ENCODE data around the gene ZKSCAN8. TPM values are rescaled to one million over a fixed set of nuclear protein-coding genes. Genes with fewer than 3 reads are reported as not detected.

Gene ZKSCAN8
- polyA plus RNA-seq, 1 donor from 2014 or later, result 17.2 TPM

DNA sequence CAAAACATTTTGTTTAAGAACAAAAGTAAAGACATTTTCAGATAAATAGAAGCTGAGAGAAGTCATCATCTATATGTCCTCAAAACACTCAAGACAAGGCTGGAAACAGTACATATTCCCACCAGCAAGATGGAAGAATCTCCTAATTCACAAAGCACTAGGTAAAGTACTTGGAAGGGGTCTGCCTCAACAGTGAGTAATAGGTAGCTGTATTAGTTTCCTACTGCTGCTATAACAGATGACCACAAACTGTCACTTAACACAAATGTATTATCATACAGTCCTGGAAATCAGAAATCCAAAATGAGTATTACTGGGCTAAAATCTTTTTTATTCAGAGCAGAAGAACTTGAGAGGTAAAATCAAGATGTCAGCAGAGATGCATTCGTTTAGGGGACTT, 40.6 kb downstream of the ZKSCAN8 start:
- H3K36me3 ChIP-seq (ENCODE audit: insufficient read depth, low read length), result no peaks in the 10 kb centered on the region
- H3K79me2 ChIP-seq (replicated peaks; ENCODE audit: insufficient read depth, low read length), result no peaks in the 10 kb centered on the region
- H3F3A ChIP-seq (ENCODE audit: insufficient read depth, low read length, poor library complexity, severe bottlenecking), result no peaks in the 10 kb centered on the region
- no peak overlapping the region for H3K4me3 ChIP-seq (ENCODE audit: low read length)
- H3K9ac ChIP-seq (ENCODE audit: low read length), result no peak overlapping the region
- no peak overlapping the region for H3K4me2 ChIP-seq (ENCODE audit: low read length)
- H3K9me3 ChIP-seq (ENCODE audit: low read length), result no peaks in the 10 kb centered on the region
- H3K9me2 ChIP-seq (ENCODE audit: insufficient read depth, low read length), result no peaks in the 10 kb centered on the region
- no peaks in the 10 kb centered on the region for H3K27me3 ChIP-seq (ENCODE audit: insufficient read depth, low read depth, low read length)
- H2AFZ ChIP-seq (ENCODE audit: low read depth, low read length), result no peak overlapping the region
- H3K27ac ChIP-seq (ENCODE audit: low read length), result no peak overlapping the region
- no peaks in the 10 kb centered on the region for H4K20me1 ChIP-seq (ENCODE audit: insufficient read depth)
- TF ChIP-seq RAD21 (conservative IDR thresholded peaks at IDR 0.05) (no peak), EP300 (conservative IDR thresholded peaks at IDR 0.05; ENCODE audit: poor library complexity, severe bottlenecking) (no peak), MXI1 (conservative IDR thresholded peaks at IDR 0.05; ENCODE audit: poor library complexity, severe bottlenecking) (no peak), EZH2 (IDR thresholded peaks at IDR 0.05; ENCODE audit: borderline replicate concordance, insufficient read depth, low read length, poor library complexity, severe bottlenecking) (no peak), CTCF (IDR thresholded peaks at IDR 0.05; ENCODE audit: poor library complexity, severe bottlenecking) (no peak), POLR2AphosphoS5 (IDR thresholded peaks at IDR 0.05) (no peak), TAF1 (IDR thresholded peaks at IDR 0.05; ENCODE audit: low read depth) (no peak), SMC3 (conservative IDR thresholded peaks at IDR 0.05; ENCODE audit: poor library complexity) (no peak)
- TF ChIP-seq, protein P1, sequence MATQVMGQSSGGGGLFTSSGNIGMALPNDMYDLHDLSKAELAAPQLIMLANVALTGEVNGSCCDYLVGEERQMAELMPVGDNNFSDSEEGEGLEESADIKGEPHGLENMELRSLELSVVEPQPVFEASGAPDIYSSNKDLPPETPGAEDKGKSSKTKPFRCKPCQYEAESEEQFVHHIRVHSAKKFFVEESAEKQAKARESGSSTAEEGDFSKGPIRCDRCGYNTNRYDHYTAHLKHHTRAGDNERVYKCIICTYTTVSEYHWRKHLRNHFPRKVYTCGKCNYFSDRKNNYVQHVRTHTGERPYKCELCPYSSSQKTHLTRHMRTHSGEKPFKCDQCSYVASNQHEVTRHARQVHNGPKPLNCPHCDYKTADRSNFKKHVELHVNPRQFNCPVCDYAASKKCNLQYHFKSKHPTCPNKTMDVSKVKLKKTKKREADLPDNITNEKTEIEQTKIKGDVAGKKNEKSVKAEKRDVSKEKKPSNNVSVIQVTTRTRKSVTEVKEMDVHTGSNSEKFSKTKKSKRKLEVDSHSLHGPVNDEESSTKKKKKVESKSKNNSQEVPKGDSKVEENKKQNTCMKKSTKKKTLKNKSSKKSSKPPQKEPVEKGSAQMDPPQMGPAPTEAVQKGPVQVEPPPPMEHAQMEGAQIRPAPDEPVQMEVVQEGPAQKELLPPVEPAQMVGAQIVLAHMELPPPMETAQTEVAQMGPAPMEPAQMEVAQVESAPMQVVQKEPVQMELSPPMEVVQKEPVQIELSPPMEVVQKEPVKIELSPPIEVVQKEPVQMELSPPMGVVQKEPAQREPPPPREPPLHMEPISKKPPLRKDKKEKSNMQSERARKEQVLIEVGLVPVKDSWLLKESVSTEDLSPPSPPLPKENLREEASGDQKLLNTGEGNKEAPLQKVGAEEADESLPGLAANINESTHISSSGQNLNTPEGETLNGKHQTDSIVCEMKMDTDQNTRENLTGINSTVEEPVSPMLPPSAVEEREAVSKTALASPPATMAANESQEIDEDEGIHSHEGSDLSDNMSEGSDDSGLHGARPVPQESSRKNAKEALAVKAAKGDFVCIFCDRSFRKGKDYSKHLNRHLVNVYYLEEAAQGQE (IDR thresholded peaks at IDR 0.05; ENCODE audit: borderline replicate concordance), result no peak

DNA sequence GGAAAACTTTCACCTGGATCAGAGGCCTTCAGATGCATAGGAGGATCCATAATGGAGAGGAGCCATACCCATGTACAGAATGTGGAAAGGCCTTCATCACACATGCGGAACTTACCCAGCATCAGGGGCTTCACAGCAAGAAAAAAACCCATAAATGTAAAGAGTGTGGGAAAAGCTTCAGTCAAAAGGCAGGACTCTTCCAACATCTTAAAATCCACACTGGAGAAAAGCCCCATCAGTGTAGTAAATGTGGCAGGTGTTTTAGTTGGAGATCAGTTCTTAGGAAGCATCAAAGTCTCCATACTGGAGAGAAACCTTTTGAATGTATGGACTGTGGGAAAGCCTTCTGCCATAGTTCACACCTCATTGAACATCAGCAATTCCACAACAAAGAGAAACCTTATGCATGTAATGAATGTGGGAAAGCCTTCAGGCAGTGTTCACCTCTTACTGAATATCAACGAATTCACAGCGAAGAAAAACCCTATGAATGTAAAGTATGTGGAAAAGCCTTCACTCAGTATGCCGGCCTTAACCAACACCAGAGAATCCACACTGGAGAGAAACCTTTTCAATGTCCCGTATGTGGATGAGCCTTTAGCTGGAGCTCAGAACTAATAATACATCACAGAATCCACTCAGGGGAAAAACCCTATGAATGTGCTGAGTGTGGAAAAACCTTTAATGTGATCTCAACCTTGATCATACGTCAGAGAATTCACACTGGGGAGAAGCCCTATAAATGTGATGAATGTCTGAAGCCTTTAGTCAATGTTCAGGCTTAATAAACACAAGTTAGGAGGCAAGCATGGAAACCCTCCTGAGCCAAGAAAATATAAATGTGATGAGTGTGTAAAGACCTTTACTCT, 46.7 kb downstream of the ZKSCAN8 start:
- Histone ChIP-seq H3K27me3 (ENCODE audit: insufficient read depth, low read depth, low read length) (no peaks in the 10 kb centered on the region), H3K27ac (ENCODE audit: low read length) (no peak overlapping the region), H3K9ac (ENCODE audit: low read length) (no peak overlapping the region), H3K9me3 (ENCODE audit: low read length) (no peaks in the 10 kb centered on the region), H4K20me1 (ENCODE audit: insufficient read depth) (no peaks in the 10 kb centered on the region), H3K4me2 (ENCODE audit: low read length) (no peak overlapping the region), H3K4me3 (ENCODE audit: low read length) (no peak overlapping the region), H2AFZ (ENCODE audit: low read depth, low read length) (no peak overlapping the region), H3F3A (ENCODE audit: insufficient read depth, low read length, poor library complexity, severe bottlenecking) (no peaks in the 10 kb centered on the region), H3K9me2 (ENCODE audit: insufficient read depth, low read length) (no peaks in the 10 kb centered on the region), H3K36me3 (ENCODE audit: insufficient read depth, low read length) (no peaks in the 10 kb centered on the region), H3K79me2 (replicated peaks; ENCODE audit: insufficient read depth, low read length) (no peaks in the 10 kb centered on the region)
- TF ChIP-seq, protein P1 (IDR thresholded peaks at IDR 0.05; ENCODE audit: borderline replicate concordance), result no peak
- TF ChIP-seq EZH2 (IDR thresholded peaks at IDR 0.05; ENCODE audit: borderline replicate concordance, insufficient read depth, low read length, poor library complexity, severe bottlenecking) (no peak), RAD21 (conservative IDR thresholded peaks at IDR 0.05) (no peak), EP300 (conservative IDR thresholded peaks at IDR 0.05; ENCODE audit: poor library complexity, severe bottlenecking) (no peak), POLR2AphosphoS5 (IDR thresholded peaks at IDR 0.05) (no peak), MXI1 (conservative IDR thresholded peaks at IDR 0.05; ENCODE audit: poor library complexity, severe bottlenecking) (no peak), CTCF (IDR thresholded peaks at IDR 0.05; ENCODE audit: poor library complexity, severe bottlenecking) (no peak), SMC3 (conservative IDR thresholded peaks at IDR 0.05; ENCODE audit: poor library complexity) (no peak)

Data from neural cell (in vitro differentiated cells).